Body of pancreas (tissue), 4 donors: ENCODE results near the gene SALL4. TPM values are rescaled to one million over a fixed set of nuclear protein-coding genes. Genes with fewer than 3 reads are reported as not detected.
"Not testable (repeated sequence)": the region's sequence is repeated elsewhere in the genome, so short reads cannot be mapped to it uniquely, and the experiment has no call there.

ENCODE experiments used
- ATAC-seq: fragments of 150-250 bp; one replicate; pipeline ENCODE4 v1.9.1; 2016
- DNase-seq, 4 donors: peaks; one replicate each; pipeline ENCODE4 v3.0.0-alpha.2; 2019
- H3K27ac ChIP-seq, 4 donors: fragments of 200-600 bp; sonication (generic); 1 replicate in 3 of 4; 2 replicates in 1 of 4; pipeline versions ENCODE4 v1.5.1 to v1.6.1; 2016 to 2019; ENCODE audit warnings: mild to moderate bottlenecking in 1 of 4, mixed read lengths in 1 of 4, moderate library complexity in 1 of 4
- H3K27me3 ChIP-seq, 2 donors: fragments of 200-600 bp; sonication (generic); one replicate each; pipeline ENCODE4 v1.6.0; 2016; ENCODE audit warnings: mild to moderate bottlenecking in 1 of 2
- H3K36me3 ChIP-seq, 2 donors: fragments of 200-600 bp; sonication (generic); replicated peaks in 1 of 2; 2 replicates each; pipeline ENCODE4 v1.5.1; 2016; ENCODE audit warnings: low read depth in 2 of 2; ENCODE audit not compliant: insufficient read depth in 1 of 2
- H3K4me1 ChIP-seq: fragments of 200-600 bp; sonication (generic); one replicate; pipeline ENCODE4 v1.6.0; 2016
- H3K4me3 ChIP-seq, 2 donors: fragments of 200-600 bp; sonication (generic); 1 replicate in 1 of 2; 2 replicates in 1 of 2; pipeline ENCODE4 v1.5.1; 2016 to 2019
- H3K9me3 ChIP-seq, 3 donors: fragments of 200-600 bp; sonication (generic); 1 replicate in 2 of 3; 2 replicates in 1 of 3; pipeline ENCODE4 v1.5.1; 2016
- POLR2A ChIP-seq, 3 donors: fragments of 450-650 bp; IDR thresholded peaks; one replicate each; pipeline ENCODE4 v1.6.1; 2016; ENCODE audit warnings: antibody characterized with exemption in 3 of 3, mild to moderate bottlenecking in 2 of 3
- WGBS, 2 donors: methylation state at CpG; one replicate each; pipeline ENCODE4 v1.1.5; 2017; 5-methylcytosine and 5-hydroxymethylcytosine counted together
- intact Hi-C: fragments of 100-400 bp; cut with DNase I; formaldehyde crosslinking; loops from one replicate; pipeline ENCODE4 v1.15.1; 2023
- total RNA-seq, 2 donors: library from RNA; depleted of rRNA; stranded (reverse); fragments of >200 nt; gene quantifications; one replicate each; pipeline ENCODE4 v1.1.0, GENCODE V29; 2016
- TF ChIP-seq, protein P1 (sequence below), 7 experiments: fragments of 450-650 bp in 4 of 7; fragments of 200-600 bp in 3 of 7; sonication (generic) in 3 of 7; IDR thresholded peaks; one replicate each; pipeline ENCODE4 v1.5.1; 2016 to 2019; ENCODE audit warnings: antibody characterized with exemption in 7 of 7

SALL4 gene
- total RNA-seq, 2 donors from 2014 or later: 1.6 to 5.9 TPM

GRCh38 chr20:51826372-51826771 lies 24.1 kb upstream of the SALL4 start:
- no peak for ATAC-seq
- Histone ChIP-seq H3K4me1 (no peaks in the 10 kb centered on the region), H3K27me3 (no peaks in the 10 kb centered on the region), H3K27ac (no peak overlapping the region), H3K4me3 (no peak overlapping the region), H3K9me3 (no peaks in the 10 kb centered on the region), H3K36me3 (no peaks in the 10 kb centered on the region)
- WGBS, 2 donors: 74 to 84% methylated on average over 7 to 8 of the region's 8 CpGs
- no peak for DNase-seq
- intact Hi-C loops: no loop called here
- TF ChIP-seq, protein P1, sequence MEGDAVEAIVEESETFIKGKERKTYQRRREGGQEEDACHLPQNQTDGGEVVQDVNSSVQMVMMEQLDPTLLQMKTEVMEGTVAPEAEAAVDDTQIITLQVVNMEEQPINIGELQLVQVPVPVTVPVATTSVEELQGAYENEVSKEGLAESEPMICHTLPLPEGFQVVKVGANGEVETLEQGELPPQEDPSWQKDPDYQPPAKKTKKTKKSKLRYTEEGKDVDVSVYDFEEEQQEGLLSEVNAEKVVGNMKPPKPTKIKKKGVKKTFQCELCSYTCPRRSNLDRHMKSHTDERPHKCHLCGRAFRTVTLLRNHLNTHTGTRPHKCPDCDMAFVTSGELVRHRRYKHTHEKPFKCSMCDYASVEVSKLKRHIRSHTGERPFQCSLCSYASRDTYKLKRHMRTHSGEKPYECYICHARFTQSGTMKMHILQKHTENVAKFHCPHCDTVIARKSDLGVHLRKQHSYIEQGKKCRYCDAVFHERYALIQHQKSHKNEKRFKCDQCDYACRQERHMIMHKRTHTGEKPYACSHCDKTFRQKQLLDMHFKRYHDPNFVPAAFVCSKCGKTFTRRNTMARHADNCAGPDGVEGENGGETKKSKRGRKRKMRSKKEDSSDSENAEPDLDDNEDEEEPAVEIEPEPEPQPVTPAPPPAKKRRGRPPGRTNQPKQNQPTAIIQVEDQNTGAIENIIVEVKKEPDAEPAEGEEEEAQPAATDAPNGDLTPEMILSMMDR (IDR thresholded peaks at IDR 0.05): no peak
- no peak for TF ChIP-seq POLR2A (IDR thresholded peaks at IDR 0.05)

- TF ChIP-seq, protein P1 (IDR thresholded peaks at IDR 0.05): no peak
- TF ChIP-seq POLR2A (IDR thresholded peaks at IDR 0.05): no peak
- ATAC-seq (no peak), DNase-seq (no peak)
- Histone ChIP-seq H3K36me3 (no peaks in the 10 kb centered on the region), H3K27ac (no peak overlapping the region), H3K27me3 (no peaks in the 10 kb centered on the region), H3K4me1 (no peaks in the 10 kb centered on the region), H3K9me3 (no peaks in the 10 kb centered on the region), H3K4me3 (no peak overlapping the region)
- intact Hi-C loops: no loop called here
- 62 to 71% methylated on average over 1 of the region's 1 CpG for WGBS, 2 donors
These were observed 16.2 kb upstream of the SALL4 start for GRCh38 chr20:51818479-51819008.

- H3K4me1 ChIP-seq, H3K27me3 ChIP-seq, ATAC-seq, H3K36me3 ChIP-seq, DNase-seq, H3K4me3 ChIP-seq, H3K27ac ChIP-seq, H3K9me3 ChIP-seq, intact Hi-C loops: not testable (repeated sequence)
- 76 to 91% methylated on average over 8 of the region's 8 CpGs for WGBS, 2 donors
These were observed 14.5 kb upstream of the SALL4 start for GRCh38 chr20:51816856-51817255.

DNA sequence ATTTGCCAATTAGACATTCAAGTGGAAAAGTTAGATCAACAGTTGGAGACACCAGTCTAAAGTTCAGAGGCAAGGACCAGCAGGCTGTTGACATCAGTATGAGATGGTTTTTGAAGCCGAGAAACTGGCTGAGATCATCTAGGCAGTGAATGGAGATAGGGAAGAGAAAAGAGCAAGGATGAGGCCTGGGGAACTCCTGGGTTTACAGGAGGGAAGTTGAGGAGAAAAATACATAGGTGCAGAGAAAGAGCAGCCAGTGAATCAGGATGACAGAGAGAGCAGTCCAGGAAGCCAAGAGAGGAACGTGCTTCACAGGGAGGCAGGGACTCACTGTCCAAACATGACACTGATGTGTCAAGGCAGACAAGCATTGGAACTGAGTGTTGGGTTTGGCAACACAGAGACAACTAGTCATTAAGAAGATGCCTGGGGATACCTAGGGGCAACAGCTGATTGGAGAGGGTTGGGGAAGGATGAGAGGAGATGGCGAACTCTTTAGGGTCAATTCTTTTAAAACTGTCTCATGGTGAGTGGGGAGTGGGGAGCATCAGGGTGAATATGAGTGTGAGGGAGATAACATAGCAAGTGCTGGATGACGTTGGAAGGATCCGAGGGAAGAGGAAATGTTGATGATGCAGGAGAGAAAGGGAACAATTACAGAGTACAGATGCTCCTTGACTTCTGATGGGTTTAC lies 13.2 kb upstream of the SALL4 start:
- TF ChIP-seq POLR2A (IDR thresholded peaks at IDR 0.05): no peak
- TF ChIP-seq, protein P1 (IDR thresholded peaks at IDR 0.05): no peak
- DNase-seq (no peak), ATAC-seq (no peak)
- Histone ChIP-seq H3K27me3 (no peaks in the 10 kb centered on the region), H3K36me3 (no peaks in the 10 kb centered on the region), H3K27ac (no peak overlapping the region), H3K9me3 (no peaks in the 10 kb centered on the region), H3K4me1 (no peaks in the 10 kb centered on the region), H3K4me3 (no peak overlapping the region)
- WGBS, 2 donors: 55 to 56% methylated on average over 5 of the region's 5 CpGs
- intact Hi-C loops: no loop called here

DNA sequence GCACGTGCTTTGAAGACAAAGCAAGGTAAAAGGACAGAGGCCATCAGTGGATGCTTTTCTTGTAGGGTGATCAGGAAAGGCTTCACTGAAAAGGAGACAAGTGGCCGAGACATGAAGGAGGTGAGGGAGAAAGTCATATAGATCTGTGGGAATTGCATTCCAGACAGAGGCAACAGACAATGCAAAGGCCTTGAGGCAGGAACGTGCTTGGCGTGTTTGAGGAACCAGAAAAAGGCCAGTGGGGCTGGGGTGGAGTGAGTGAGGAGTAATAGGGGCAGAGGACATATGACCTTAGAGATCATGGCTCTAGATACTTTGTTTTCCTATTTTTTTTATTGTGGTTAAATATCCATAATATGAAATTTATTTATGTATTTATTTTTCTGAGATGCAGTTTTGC lies 10.5 kb upstream of the SALL4 start:
- TF ChIP-seq, protein P1 (IDR thresholded peaks at IDR 0.05): no peak
- TF ChIP-seq POLR2A (IDR thresholded peaks at IDR 0.05): no peak
- no peaks in the 10 kb centered on the region for H3K27me3 ChIP-seq
- H3K9me3 ChIP-seq: no peaks in the 10 kb centered on the region
- intact Hi-C loops: no loop called here
- no peak for ATAC-seq
- WGBS, 2 donors: 69 to 81% methylated on average over 4 of the region's 4 CpGs
- H3K4me1 ChIP-seq: no peaks in the 10 kb centered on the region
- H3K4me3 ChIP-seq: no peak overlapping the region
- H3K27ac ChIP-seq: no peak overlapping the region
- no peaks in the 10 kb centered on the region for H3K36me3 ChIP-seq
- DNase-seq: no peak
